K562 (cell line): ENCODE results near the gene MEF2B. TPM values are rescaled to one million over a fixed set of nuclear protein-coding genes. Genes with fewer than 3 reads are reported as not detected.
A peak's percentile ranks its signal among the peaks of the same experiment; 100 is the strongest.

Experiments used
- BCL6 ChIP-seq: fragments of 250-450 bp; sonication (Bioruptor Pico); IDR thresholded peaks from 2 replicates; pipeline ENCODE4 v1.4.0; 2020
- CBX5 ChIP-seq: IDR thresholded peaks from 2 replicates; pipeline ENCODE4 v1.6.1; 2014; ENCODE audit warnings: low read depth, borderline replicate concordance
- E2F1 ChIP-seq: sonication (generic); formaldehyde crosslinking; IDR thresholded peaks from 2 replicates; pipeline ENCODE4 v1.8.1; 2023; ENCODE audit warnings: mild to moderate bottlenecking, missing genetic modification reagents, moderate library complexity
- FOXM1 ChIP-seq, 2 experiments: fragments of 450-650 bp in 1 of 2; sonication (generic) in 1 of 2; formaldehyde crosslinking in 1 of 2; IDR thresholded peaks; 2 replicates each; pipeline versions ENCODE4 v1.6.1 to v1.9.0; 2017 to 2022; ENCODE audit warnings: low read depth in 2 of 2, mild to moderate bottlenecking in 2 of 2, missing genetic modification reagents in 1 of 2, moderate library complexity in 1 of 2
- HDAC1 ChIP-seq, 2 experiments: fragments of 450-650 bp; IDR thresholded peaks; 2 replicates each; pipeline ENCODE4 v1.6.1; 2016 to 2017; ENCODE audit warnings: inconsistent platforms in 1 of 2, mild to moderate bottlenecking in 1 of 2, moderate library complexity in 1 of 2
- HDAC2 ChIP-seq: fragments of 450-650 bp; IDR thresholded peaks from 2 replicates; pipeline ENCODE4 v1.6.1; 2016; ENCODE audit warnings: mild to moderate bottlenecking
- MBD2 ChIP-seq: sonication (generic); IDR thresholded peaks from 2 replicates; pipeline ENCODE4 v1.6.1; 2016; ENCODE audit warnings: low read depth, borderline replicate concordance
- MXD1 ChIP-seq: fragments of 250-450 bp; sonication (Bioruptor Pico); IDR thresholded peaks from 2 replicates; pipeline ENCODE4 v1.8.0; 2021; ENCODE audit warnings: borderline replicate concordance, mild to moderate bottlenecking, moderate library complexity; ENCODE audit not compliant: poor library complexity, severe bottlenecking
- NRF1 ChIP-seq, 2 experiments: fragments of 450-650 bp; IDR thresholded peaks in 1 of 2; conservative IDR thresholded peaks in 1 of 2; 2 replicates each; pipeline ENCODE4 v1.6.1; 2014; ENCODE audit warnings: mild to moderate bottlenecking in 2 of 2
- PHF20 ChIP-seq: fragments of 450-650 bp; IDR thresholded peaks from 2 replicates; pipeline ENCODE4 v1.6.1; 2018; ENCODE audit not compliant: partially characterized antibody
- POLR2AphosphoS2 ChIP-seq: IDR thresholded peaks from 2 replicates; pipeline ENCODE4 v1.6.1; 2012; ENCODE audit warnings: low read length, improper control_type of control experiment
- PRDM10 ChIP-seq: fragments of 450-650 bp; IDR thresholded peaks from 2 replicates; pipeline ENCODE4 v1.6.1; 2018; ENCODE audit not compliant: partially characterized antibody
- USF2 ChIP-seq: sonication (generic); formaldehyde crosslinking; IDR thresholded peaks from 2 replicates; pipeline ENCODE4 v1.5.0; 2020; ENCODE audit warnings: missing genetic modification reagents
- ZNF518B ChIP-seq: fragments of 250-450 bp; sonication (Bioruptor Pico); IDR thresholded peaks from 2 replicates; pipeline ENCODE4 v1.5.0; 2021; ENCODE audit warnings: mild to moderate bottlenecking, moderate library complexity
- polyA plus RNA-seq, 8 experiments: library from polyadenylated mRNA; depleted of rRNA in 4 of 8; stranded (reverse) in 5 of 8; unstranded in 3 of 8; fragments of >200 nt; fragmentation: Nextera tagmentation in 2 of 8; fragmentation: Illumina TruSeq in 1 of 8; extraction: Ambion mirVana in 2 of 8; extraction: Trizol in 1 of 8; gene quantifications; 2 replicates each; pipeline versions ENCODE4 v1.2.1 to v1.2.3, GENCODE V29; 2011 to 2014; ENCODE audit warnings: inconsistent platforms in 1 of 8, missing spikeins in 1 of 8
- total RNA-seq, 7 experiments: library from RNA; depleted of rRNA in 6 of 7; stranded (reverse); fragments of >200 nt in 6 of 7; fragmentation: Illumina TruSeq in 2 of 7; extraction: Trizol in 2 of 7; gene quantifications; 2 replicates each; pipeline versions ENCODE4 v1.2.1 to v1.2.3, GENCODE V29; 2011 to 2021; ENCODE audit warnings: low replicate concordance in 1 of 7

MEF2B gene
- total and polyA plus RNA-seq, 9 of the 15 experiments (the other 6 are each of a cell fraction or from before 2014, with no cell fraction given), result 0.14 to 1.9 (median 0.71) TPM; not detected in 3

- TF ChIP-seq ZNF518B (CRISPR knock-in tag) (no peak), HDAC2 (peak; percentile 86), MBD2 (0 out of 2 replicates have a peak, but pooled peaks have one; percentile 38), CBX5 (no peak), POLR2AphosphoS2 (peak; percentile 91; the same call in 1 of the 2 replicates), PRDM10 (peak; percentile 42), HDAC1 (IDR thresholded peaks at IDR 0.05) (peak in 1 of 2 experiments; percentile 87; a peak in 2 of 4 replicates), BCL6 (CRISPR knock-in tag) (no peak), NRF1 (conservative IDR thresholded peaks at IDR 0.05 in 1 of 2, IDR thresholded peaks at IDR 0.05 in 1 of 2) (peak; percentile 95 to 96), E2F1 (CRISPR knock-in tag) (no peak), MXD1 (CRISPR knock-in tag) (peak; percentile 58), USF2 (no peak), PHF20 (peak; percentile 37), FOXM1 (IDR thresholded peaks at IDR 0.05; ENCODE audit: low read depth) (no peak), FOXM1 (CRISPR knock-in tag; IDR thresholded peaks at IDR 0.05; ENCODE audit: low read depth) (no peak)
These were observed 33.2 kb upstream of the MEF2B start, which contains the start of gene NR2C2AP (continued) for GRCh38 chr19:19203012-19203856.
